Activated CD8-positive, alpha-beta T cell treated with anti-CD3 and anti-CD28 coated beads for 36 hours (primary cell): ENCODE data around the gene TMEM217. TPM values are rescaled to one million over a fixed set of nuclear protein-coding genes. Genes with fewer than 3 reads are reported as not detected.

Experiments used
- ATAC-seq: fragments of 200-7000 bp; cut with Tn5 transposase; one replicate; pipeline ENCODE4 v1.10.0; 2021; ENCODE audit warnings: mild to moderate bottlenecking, moderate library complexity
- CTCF ChIA-PET: fragments of 350-600 bp; sonication (Branson Sonifier 250); formaldehyde crosslinking; loops from one replicate; lab custom pipeline; 2021; ENCODE audit warnings: antibody characterized with exemption; lab: Charles Lee
- POLR2A ChIA-PET: fragments of 350-600 bp; sonication (Branson Sonifier 250); formaldehyde crosslinking; loops from one replicate; lab custom pipeline; 2021; ENCODE audit warnings: antibody characterized with exemption; lab: Charles Lee
- DNase-seq: peaks from one replicate; pipeline ENCODE4 v3.0.0-alpha.2; 2020
- H3K27ac Mint-ChIP-seq: one replicate; pipeline ENCODE4 v1.8.0; 2021; ENCODE audit warnings: mild to moderate bottlenecking, mixed read lengths
- H3K27me3 Mint-ChIP-seq: one replicate; pipeline ENCODE4 v1.8.0; 2021; ENCODE audit warnings: mixed read lengths
- H3K36me3 Mint-ChIP-seq: one replicate; pipeline ENCODE4 v1.8.0; 2021; ENCODE audit warnings: low read depth, mixed read lengths
- H3K4me1 Mint-ChIP-seq: one replicate; pipeline ENCODE4 v1.8.0; 2021; ENCODE audit warnings: low read depth, mixed read lengths
- H3K4me3 Mint-ChIP-seq: one replicate; pipeline ENCODE4 v1.8.0; 2021; ENCODE audit warnings: mild to moderate bottlenecking, moderate library complexity, mixed read lengths
- H3K9me3 Mint-ChIP-seq: one replicate; pipeline ENCODE4 v1.8.0; 2021; ENCODE audit warnings: mixed read lengths
- intact Hi-C: fragments of 100-400 bp; cut with micrococcal nuclease; formaldehyde crosslinking; loops from one replicate; pipeline ENCODE4 v1.10.0; 2022
- total RNA-seq, 2 experiments: library from RNA; stranded (reverse); gene quantifications; one replicate each; pipeline ENCODE4 v1.2.3, GENCODE V29; 2021
- TF ChIP-seq, protein P1 (sequence below): fragments of 200-600 bp; IDR thresholded peaks from one replicate; pipeline ENCODE4 v1.8.0; 2022; ENCODE audit warnings: antibody characterized with exemption, mild to moderate bottlenecking

TMEM217 gene
- total RNA-seq, 2 experiments from 2014 or later: 4.0 to 5.7 TPM

DNA sequence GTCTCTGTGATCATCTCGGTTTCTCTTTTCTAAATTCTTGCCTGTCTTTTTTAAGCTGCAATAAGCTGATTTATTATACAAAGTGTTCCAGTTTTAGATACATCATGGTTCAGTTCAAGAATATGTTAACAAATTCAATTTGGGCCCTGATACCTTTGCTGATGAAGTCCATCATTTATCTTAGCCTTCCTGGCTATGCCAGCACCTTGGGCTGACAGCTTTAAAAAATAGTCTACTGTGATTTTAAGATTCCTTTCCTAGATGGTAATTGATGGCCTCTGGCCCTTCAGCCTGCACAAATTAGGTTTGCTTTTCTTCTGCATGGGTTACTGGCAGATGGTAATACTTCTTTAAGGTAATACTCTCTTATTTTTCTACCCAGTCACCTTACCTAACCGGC lies 7.1 kb upstream of the TMEM217 start:
- DNase-seq (no peak), ATAC-seq (no peak)
- intact Hi-C loops: no loop called here
- H3K4me1 Mint-ChIP-seq: peaks cover 46% of the 10 kb centered on the region
- TF ChIP-seq, protein P1, sequence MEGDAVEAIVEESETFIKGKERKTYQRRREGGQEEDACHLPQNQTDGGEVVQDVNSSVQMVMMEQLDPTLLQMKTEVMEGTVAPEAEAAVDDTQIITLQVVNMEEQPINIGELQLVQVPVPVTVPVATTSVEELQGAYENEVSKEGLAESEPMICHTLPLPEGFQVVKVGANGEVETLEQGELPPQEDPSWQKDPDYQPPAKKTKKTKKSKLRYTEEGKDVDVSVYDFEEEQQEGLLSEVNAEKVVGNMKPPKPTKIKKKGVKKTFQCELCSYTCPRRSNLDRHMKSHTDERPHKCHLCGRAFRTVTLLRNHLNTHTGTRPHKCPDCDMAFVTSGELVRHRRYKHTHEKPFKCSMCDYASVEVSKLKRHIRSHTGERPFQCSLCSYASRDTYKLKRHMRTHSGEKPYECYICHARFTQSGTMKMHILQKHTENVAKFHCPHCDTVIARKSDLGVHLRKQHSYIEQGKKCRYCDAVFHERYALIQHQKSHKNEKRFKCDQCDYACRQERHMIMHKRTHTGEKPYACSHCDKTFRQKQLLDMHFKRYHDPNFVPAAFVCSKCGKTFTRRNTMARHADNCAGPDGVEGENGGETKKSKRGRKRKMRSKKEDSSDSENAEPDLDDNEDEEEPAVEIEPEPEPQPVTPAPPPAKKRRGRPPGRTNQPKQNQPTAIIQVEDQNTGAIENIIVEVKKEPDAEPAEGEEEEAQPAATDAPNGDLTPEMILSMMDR: no peak
- H3K27ac Mint-ChIP-seq: no peak overlapping the region
- no peaks in the 10 kb centered on the region for H3K9me3 Mint-ChIP-seq
- H3K27me3 Mint-ChIP-seq: no peaks in the 10 kb centered on the region
- ChIA-PET CTCF (interaction anchor here (1.1 to 1.3 kb wide), 2 partner anchors 8 to 389 kb away, joined by 3 to 4 read pairs; no protein-coding TSS in a partner anchor), POLR2A (interaction anchor here (0.6 to 1.0 kb wide), 2 partner anchors 10 to 20 kb away, joined by 3 read pairs; no protein-coding TSS in a partner anchor)
- peaks cover 17% of the 10 kb centered on the region for H3K36me3 Mint-ChIP-seq
- no peak overlapping the region for H3K4me3 Mint-ChIP-seq

GRCh38 chr6:37262446-37263026 lies 4.6 kb upstream of the TMEM217 start:
- TF ChIP-seq, protein P1: no peak
- peaks cover 8% of the 10 kb centered on the region for H3K36me3 Mint-ChIP-seq
- no peak overlapping the region for H3K27ac Mint-ChIP-seq
- intact Hi-C loops: no loop called here
- POLR2A ChIA-PET: no interaction called here
- CTCF ChIA-PET: interaction anchor here (1.0 kb wide), 1 partner anchor 244 kb away, joined by 3 read pairs; no protein-coding TSS in a partner anchor
- DNase-seq (no peak), ATAC-seq (no peak)
- peaks cover 56% of the 10 kb centered on the region for H3K4me1 Mint-ChIP-seq
- no peak overlapping the region for H3K4me3 Mint-ChIP-seq
- no peaks in the 10 kb centered on the region for H3K9me3 Mint-ChIP-seq
- no peaks in the 10 kb centered on the region for H3K27me3 Mint-ChIP-seq

DNA sequence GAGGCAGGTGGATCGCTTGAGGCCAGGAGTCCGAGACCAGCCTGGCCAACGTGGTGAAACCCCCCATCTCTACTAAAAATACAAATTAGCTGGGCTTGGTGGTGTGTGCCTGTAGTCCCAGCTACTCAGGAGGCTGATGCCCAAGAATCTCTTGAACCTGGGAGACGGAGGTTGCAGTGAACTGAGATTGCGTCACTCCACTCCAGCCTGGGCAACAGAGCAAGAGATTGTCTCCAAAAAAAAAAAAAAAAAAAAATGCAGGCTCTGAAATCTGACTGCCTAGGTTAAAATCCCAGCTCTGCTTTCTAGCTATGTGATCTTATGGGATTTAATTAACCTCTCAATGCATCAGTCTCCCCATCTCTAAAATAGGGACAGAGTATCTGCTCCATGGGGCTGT lies 3.3 kb upstream of the TMEM217 start:
- H3K36me3 Mint-ChIP-seq: peaks cover 8% of the 10 kb centered on the region
- peaks cover 63% of the 10 kb centered on the region for H3K4me1 Mint-ChIP-seq
- ChIA-PET CTCF (no interaction called here), POLR2A (interaction anchor here (0.8 to 1.9 kb wide), 3 partner anchors 9 to 19 kb away, joined by 3 to 7 read pairs (median 3); no protein-coding TSS in a partner anchor)
- TF ChIP-seq, protein P1: no peak
- intact Hi-C loops: no loop called here
- H3K9me3 Mint-ChIP-seq: no peaks in the 10 kb centered on the region
- DNase-seq: no peak
- H3K4me3 Mint-ChIP-seq: no peak overlapping the region
- H3K27me3 Mint-ChIP-seq: no peaks in the 10 kb centered on the region
- no peak for ATAC-seq
- H3K27ac Mint-ChIP-seq: peak overlapping the region; percentile 68

DNA sequence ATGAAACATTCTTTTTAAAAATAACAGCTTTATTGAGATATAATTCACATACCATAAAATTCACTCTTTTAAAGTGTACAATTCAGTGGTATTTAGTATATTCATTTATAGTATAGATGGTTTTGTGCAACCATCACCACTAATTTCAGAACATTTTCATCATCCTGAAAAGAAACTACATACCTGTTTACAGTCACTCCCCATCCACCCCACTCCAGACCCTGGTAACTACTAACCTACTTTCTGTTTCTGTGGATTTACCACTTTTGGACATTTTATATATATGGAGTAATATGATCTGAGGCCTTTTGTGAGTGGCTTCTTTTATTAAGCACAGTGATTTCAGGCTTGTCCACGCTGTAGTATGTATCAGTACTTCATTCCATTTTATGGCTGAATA lies 2.5 kb upstream of the TMEM217 start:
- H3K4me3 Mint-ChIP-seq: peak overlapping the region; percentile 6
- TF ChIP-seq, protein P1: no peak
- H3K27me3 Mint-ChIP-seq: no peaks in the 10 kb centered on the region
- intact Hi-C loops: no loop called here
- peaks cover 56% of the 10 kb centered on the region for H3K4me1 Mint-ChIP-seq
- H3K27ac Mint-ChIP-seq: peak overlapping the region; percentile 68
- no peaks in the 10 kb centered on the region for H3K9me3 Mint-ChIP-seq
- ChIA-PET POLR2A (interaction anchor here (1.2 to 1.9 kb wide), 3 partner anchors 12 to 21 kb away, joined by 3 to 8 read pairs (median 7); no protein-coding TSS in a partner anchor), CTCF (interaction anchor here (0.9 to 2.0 kb wide), 2 partner anchors 50 to 242 kb away, joined by 3 to 6 read pairs; no protein-coding TSS in a partner anchor)
- peaks cover 8% of the 10 kb centered on the region for H3K36me3 Mint-ChIP-seq
- DNase-seq (peak; percentile 23), ATAC-seq (no peak)

- POLR2A ChIA-PET: interaction anchor here (1.9 to 2.2 kb wide), 3 partner anchors 10 to 20 kb away, joined by 7 to 8 read pairs (median 8); no protein-coding TSS in a partner anchor
- no peaks in the 10 kb centered on the region for H3K9me3 Mint-ChIP-seq
- ATAC-seq: no peak
- intact Hi-C loops: no loop called here
- no peak for DNase-seq
- CTCF ChIA-PET: interaction anchor here (0.9 to 2.0 kb wide), 2 partner anchors 50 to 242 kb away, joined by 3 to 6 read pairs; no protein-coding TSS in a partner anchor
- H3K4me3 Mint-ChIP-seq: peak overlapping the region; percentile 82
- H3K27ac Mint-ChIP-seq: peak overlapping the region; percentile 93
- no peaks in the 10 kb centered on the region for H3K27me3 Mint-ChIP-seq
- H3K36me3 Mint-ChIP-seq: peaks cover 8% of the 10 kb centered on the region
- TF ChIP-seq, protein P1: no peak
- H3K4me1 Mint-ChIP-seq: peaks cover 52% of the 10 kb centered on the region
Measured at GRCh38 chr6:37260040-37260439, 2.1 kb upstream of the TMEM217 start.
